Mesenchymal stem cell (in vitro differentiated cells and primary cell): ENCODE data around the gene FUBP3.

Experiments used
- DNase-seq: peaks from one replicate; pipeline ENCODE4 v3.0.0-alpha.2; 2013
- H2AFZ ChIP-seq: one replicate; pipeline ENCODE4 v1.6.1; 2013; ENCODE audit warnings: low read depth, mild to moderate bottlenecking, control low read depth, inconsistent platforms, low read length, moderate library complexity
- H2AK5ac ChIP-seq: 2 replicates; pipeline ENCODE4 v1.6.1; 2013; ENCODE audit warnings: low read length, moderate library complexity, mild to moderate bottlenecking, inconsistent platforms; ENCODE audit not compliant: severe bottlenecking
- H2BK120ac ChIP-seq: one replicate; pipeline ENCODE4 v1.6.1; 2013; ENCODE audit warnings: low read depth, mild to moderate bottlenecking, inconsistent platforms, low read length, moderate library complexity
- H2BK12ac ChIP-seq, 2 experiments: one replicate each; pipeline ENCODE4 v1.6.1; 2013; ENCODE audit warnings: inconsistent platforms in 2 of 2, low read length in 2 of 2, mild to moderate bottlenecking in 2 of 2, moderate library complexity in 2 of 2, control low read depth in 1 of 2
- H2BK15ac ChIP-seq: one replicate; pipeline ENCODE4 v1.6.1; 2013; ENCODE audit warnings: mild to moderate bottlenecking, low read depth, inconsistent platforms; ENCODE audit not compliant: poor library complexity, severe bottlenecking
- H2BK5ac ChIP-seq: 2 replicates; pipeline ENCODE4 v1.6.1; 2013; ENCODE audit warnings: low read depth, mild to moderate bottlenecking, low read length, control low read depth, inconsistent platforms; ENCODE audit not compliant: poor library complexity, severe bottlenecking
- H3K14ac ChIP-seq, 2 experiments: one replicate each; pipeline ENCODE4 v1.6.1; 2013; ENCODE audit warnings: inconsistent platforms in 2 of 2, low read length in 2 of 2, control low read depth in 1 of 2, mild to moderate bottlenecking in 1 of 2, moderate library complexity in 1 of 2
- H3K18ac ChIP-seq, 2 experiments: one replicate each; pipeline ENCODE4 v1.6.1; 2013; ENCODE audit warnings: inconsistent platforms in 2 of 2, low read length in 2 of 2, control low read depth in 1 of 2, low read depth in 1 of 2, mild to moderate bottlenecking in 1 of 2
- H3K23ac ChIP-seq, 2 experiments: one replicate each; pipeline ENCODE4 v1.6.1; 2013; ENCODE audit warnings: inconsistent platforms in 2 of 2, low read length in 2 of 2, mild to moderate bottlenecking in 2 of 2, moderate library complexity in 2 of 2, control low read depth in 1 of 2
- H3K27ac ChIP-seq: 2 replicates; pipeline ENCODE4 v1.5.1; 2013; ENCODE audit warnings: mild to moderate bottlenecking, moderate library complexity, low read length, control low read depth, inconsistent platforms; ENCODE audit not compliant: poor library complexity, severe bottlenecking
- H3K27me3 ChIP-seq, 2 experiments: 2 replicates each; pipeline versions ENCODE4 v1.6.1 to v1.7.0; 2013; ENCODE audit warnings: low read length in 2 of 2, mild to moderate bottlenecking in 2 of 2, moderate library complexity in 2 of 2, control low read depth in 1 of 2, inconsistent platforms in 1 of 2; ENCODE audit not compliant: control insufficient read depth in 1 of 2, insufficient read depth in 1 of 2
- H3K36me3 ChIP-seq, 2 experiments: 2 replicates each; pipeline versions ENCODE4 v1.6.1 to v1.7.0; 2013; ENCODE audit warnings: low read length in 2 of 2, control low read depth in 1 of 2, inconsistent platforms in 1 of 2, low read depth in 1 of 2, mild to moderate bottlenecking in 1 of 2; ENCODE audit not compliant: insufficient read depth in 2 of 2, control insufficient read depth in 1 of 2
- H3K4ac ChIP-seq, 2 experiments: one replicate each; pipeline ENCODE4 v1.6.1; 2013; ENCODE audit warnings: inconsistent platforms in 2 of 2, low read length in 2 of 2, mild to moderate bottlenecking in 2 of 2, moderate library complexity in 2 of 2, control low read depth in 1 of 2, low read depth in 1 of 2
- H3K4me1 ChIP-seq: 2 replicates; pipeline ENCODE4 v1.6.1; 2013; ENCODE audit warnings: low read depth, low read length, control low read depth; ENCODE audit not compliant: control insufficient read depth, insufficient read depth
- H3K4me2 ChIP-seq: 2 replicates; pipeline ENCODE4 v1.6.1; 2013; ENCODE audit warnings: low read length, mild to moderate bottlenecking, inconsistent platforms; ENCODE audit not compliant: poor library complexity, severe bottlenecking
- H3K4me3 ChIP-seq, 2 experiments: 2 replicates each; pipeline versions ENCODE4 v1.5.1 to v1.7.0; 2013; ENCODE audit warnings: low read length in 2 of 2, mild to moderate bottlenecking in 2 of 2, control low read depth in 1 of 2, low read depth in 1 of 2; ENCODE audit not compliant: insufficient read depth in 1 of 2
- H3K79me1 ChIP-seq: replicated peaks from 2 replicates; pipeline ENCODE4 v1.6.1; 2013; ENCODE audit warnings: mild to moderate bottlenecking, control low read depth, low read length, inconsistent platforms; ENCODE audit not compliant: poor library complexity, severe bottlenecking
- H3K9ac ChIP-seq: 2 replicates; pipeline ENCODE4 v1.7.0; 2013; ENCODE audit warnings: mild to moderate bottlenecking, low read length, moderate library complexity
- H3K9me3 ChIP-seq: 2 replicates; pipeline ENCODE4 v1.7.0; 2013; ENCODE audit warnings: mild to moderate bottlenecking, low read length; ENCODE audit not compliant: control insufficient read depth
- H4K8ac ChIP-seq: one replicate; pipeline ENCODE4 v1.6.1; 2013; ENCODE audit warnings: inconsistent platforms, mild to moderate bottlenecking, low read length, moderate library complexity
- H4K91ac ChIP-seq: one replicate; pipeline ENCODE4 v1.6.1; 2013; ENCODE audit warnings: mild to moderate bottlenecking, low read length, inconsistent platforms
- WGBS: methylation state at CpG from one replicate; pipeline ENCODE4 v1.1.7; 2013; ENCODE audit warnings: mixed read lengths; 5-methylcytosine and 5-hydroxymethylcytosine counted together

Gene FUBP3

GRCh38 chr9:130666393-130667119 is 87.2 kb downstream of the FUBP3 start:
- no peaks in the 10 kb centered on the region for H3K79me1 ChIP-seq
- peaks cover 71 to 78% of the 10 kb centered on the region in 2 experiments for H3K27me3 ChIP-seq
- H2BK120ac ChIP-seq: no peak overlapping the region
- no peaks in the 10 kb centered on the region for H3K36me3 ChIP-seq
- H3K4me2 ChIP-seq: no peak overlapping the region
- WGBS: 7% methylated on average over 52 of the region's 60 CpGs
- H2BK15ac ChIP-seq: no peak overlapping the region
- no peak overlapping the region for H3K4me3 ChIP-seq
- H4K91ac ChIP-seq: no peak overlapping the region
- H3K18ac ChIP-seq: no peak overlapping the region
- no peaks in the 10 kb centered on the region for H3K9me3 ChIP-seq
- H3K14ac ChIP-seq: no peak overlapping the region
- no peak for DNase-seq
- H2AK5ac ChIP-seq: no peak overlapping the region
- H3K27ac ChIP-seq: no peak overlapping the region
- no peak overlapping the region for H2AFZ ChIP-seq
- H3K9ac ChIP-seq: no peak overlapping the region
- H2BK5ac ChIP-seq: no peak overlapping the region
- no peak overlapping the region for H4K8ac ChIP-seq
- no peak overlapping the region for H2BK12ac ChIP-seq
- no peak overlapping the region for H3K4ac ChIP-seq
- H3K4me1 ChIP-seq: peaks cover 31% of the 10 kb centered on the region
- no peak overlapping the region for H3K23ac ChIP-seq

GRCh38 chr9:130667120-130667435 is 87.7 kb downstream of the FUBP3 start:
- H2BK15ac ChIP-seq: no peak overlapping the region
- no peak overlapping the region for H3K9ac ChIP-seq

GRCh38 chr9:130668196-130668595 is 88.8 kb downstream of the FUBP3 start:
- Histone ChIP-seq H3K9ac (no peak overlapping the region), H3K4me1 (peaks cover 25% of the 10 kb centered on the region), H3K9me3 (no peaks in the 10 kb centered on the region), H3K23ac (no peak overlapping the region), H2AK5ac (no peak overlapping the region), H2BK120ac (no peak overlapping the region), H3K4ac (no peak overlapping the region), H3K4me3 (no peak overlapping the region), H3K27me3 (peaks cover 54 to 62% of the 10 kb centered on the region in 2 experiments), H3K79me1 (no peaks in the 10 kb centered on the region), H3K18ac (no peak overlapping the region), H2AFZ (no peak overlapping the region), H3K27ac (no peak overlapping the region), H2BK5ac (no peak overlapping the region), H2BK15ac (no peak overlapping the region), H3K14ac (no peak overlapping the region), H4K8ac (no peak overlapping the region), H3K36me3 (no peaks in the 10 kb centered on the region), H4K91ac (no peak overlapping the region), H3K4me2 (no peak overlapping the region), H2BK12ac (no peak overlapping the region)
- DNase-seq: no peak
- 94% methylated on average over 13 of the region's 13 CpGs for WGBS

More at GRCh38 chr9:130667120-130667435, 87.7 kb downstream of the FUBP3 start:
- Histone ChIP-seq H3K23ac (no peak overlapping the region), H4K8ac (no peak overlapping the region), H2BK5ac (no peak overlapping the region), H3K4me1 (peaks cover 31% of the 10 kb centered on the region), H3K18ac (no peak overlapping the region), H2AK5ac (no peak overlapping the region), H3K9me3 (no peaks in the 10 kb centered on the region), H3K4me3 (no peak overlapping the region), H3K4me2 (no peak overlapping the region), H3K27me3 (peaks cover 66 to 73% of the 10 kb centered on the region in 2 experiments), H2BK120ac (no peak overlapping the region), H2AFZ (no peak overlapping the region), H3K79me1 (no peaks in the 10 kb centered on the region), H3K27ac (no peak overlapping the region), H4K91ac (no peak overlapping the region), H3K14ac (no peak overlapping the region), H3K4ac (no peak overlapping the region), H2BK12ac (no peak overlapping the region), H3K36me3 (no peaks in the 10 kb centered on the region)
- DNase-seq: no peak
- 36% methylated on average over 4 of the region's 4 CpGs for WGBS

- Histone ChIP-seq H2BK15ac (no peak overlapping the region), H3K4ac (no peak overlapping the region), H3K14ac (no peak overlapping the region), H3K4me3 (no peak overlapping the region), H3K4me2 (no peak overlapping the region), H4K8ac (no peak overlapping the region), H2BK120ac (no peak overlapping the region), H3K9ac (no peak overlapping the region), H2BK12ac (no peak overlapping the region), H3K23ac (no peak overlapping the region), H3K79me1 (no peaks in the 10 kb centered on the region), H3K4me1 (peaks cover 21% of the 10 kb centered on the region), H3K27me3 (peaks cover 50 to 57% of the 10 kb centered on the region in 2 experiments), H3K36me3 (no peaks in the 10 kb centered on the region), H2AK5ac (no peak overlapping the region), H3K18ac (no peak overlapping the region), H2BK5ac (no peak overlapping the region), H3K9me3 (no peaks in the 10 kb centered on the region), H3K27ac (no peak overlapping the region), H4K91ac (no peak overlapping the region), H2AFZ (no peak overlapping the region)
- DNase-seq: no peak
- 78% methylated on average over 12 of the region's 12 CpGs for WGBS
Measured at GRCh38 chr9:130668659-130669058, 89.3 kb downstream of the FUBP3 start.
